Smooth muscle cell (in vitro differentiated cells): ENCODE measurements around the gene CDKAL1. TPM values are rescaled to one million over a fixed set of nuclear protein-coding genes. Genes with fewer than 3 reads are reported as not detected.

Experiments used
- DNase-seq: peaks from one replicate; lab custom pipeline; 2025; ENCODE audit not compliant: unreplicated experiment; lab: John Stamatoyannopoulos, UW
- H2AFZ ChIP-seq: fragments of 200-600 bp; sonication (generic); 2 replicates; pipeline ENCODE4 v1.6.0; 2016; ENCODE audit warnings: antibody characterized with exemption, low read depth, mild to moderate bottlenecking
- H3F3A ChIP-seq: fragments of 200-600 bp; sonication (generic); 2 replicates; pipeline ENCODE4 v1.6.0; 2017; ENCODE audit warnings: antibody characterized with exemption, low read depth
- H3K27ac ChIP-seq: fragments of 200-600 bp; sonication (generic); 2 replicates; pipeline ENCODE4 v1.5.1; 2016; ENCODE audit warnings: low read depth, mild to moderate bottlenecking
- H3K27me3 ChIP-seq: fragments of 200-600 bp; sonication (generic); 2 replicates; pipeline ENCODE4 v1.6.1; 2016; ENCODE audit warnings: low read depth, mild to moderate bottlenecking
- H3K36me3 ChIP-seq: fragments of 200-600 bp; sonication (generic); 2 replicates; pipeline ENCODE4 v1.5.1; 2016; ENCODE audit warnings: low read depth
- H3K4me1 ChIP-seq: fragments of 200-600 bp; sonication (generic); 2 replicates; pipeline ENCODE4 v1.5.1; 2016; ENCODE audit warnings: low read depth
- H3K4me2 ChIP-seq: fragments of 200-600 bp; sonication (generic); 2 replicates; pipeline ENCODE4 v1.6.0; 2016; ENCODE audit warnings: mild to moderate bottlenecking
- H3K4me3 ChIP-seq: fragments of 200-600 bp; sonication (generic); 2 replicates; pipeline ENCODE4 v1.5.1; 2016; ENCODE audit warnings: mild to moderate bottlenecking
- H3K79me2 ChIP-seq: fragments of 200-600 bp; sonication (generic); 2 replicates; pipeline ENCODE4 v1.6.0; 2016; ENCODE audit warnings: low read depth, mild to moderate bottlenecking
- H3K9ac ChIP-seq: fragments of 200-600 bp; sonication (generic); 2 replicates; pipeline ENCODE4 v1.6.0; 2016; ENCODE audit warnings: low read depth
- H3K9me3 ChIP-seq: fragments of 200-600 bp; sonication (generic); replicated peaks from 2 replicates; pipeline ENCODE4 v1.5.1; 2016; ENCODE audit warnings: low read depth
- H4K20me1 ChIP-seq: fragments of 200-600 bp; sonication (generic); 2 replicates; pipeline ENCODE4 v1.6.0; 2016; ENCODE audit warnings: low read depth
- CTCF ChIP-seq: fragments of 200-600 bp; sonication (generic); IDR thresholded peaks from 2 replicates; pipeline ENCODE4 v1.5.1; 2017; ENCODE audit warnings: borderline replicate concordance, mild to moderate bottlenecking, antibody characterized with exemption; ENCODE audit not compliant: insufficient read depth, poor library complexity, severe bottlenecking
- WGBS: methylation state at CpG from one replicate; pipeline ENCODE4 v1.1.7; 2016; ENCODE audit warnings: low lambda C conversion rate; 5-methylcytosine and 5-hydroxymethylcytosine counted together
- polyA plus RNA-seq: library from polyadenylated mRNA; unstranded; fragments of >200 nt; fragmentation: Nextera tagmentation; extraction: Ambion mirVana; gene quantifications from 2 replicates; pipeline ENCODE4 v1.2.1, GENCODE V29; 2016
- total RNA-seq: library from RNA; depleted of rRNA; stranded (reverse); fragments of >200 nt; gene quantifications from 2 replicates; pipeline ENCODE4 v1.2.3, GENCODE V29; 2014

The CDKAL1 gene
- total and polyA plus RNA-seq, 2 experiments from 2014 or later = 16.5 to 16.6 TPM

- Histone ChIP-seq H3K27ac (no peak overlapping the region), H4K20me1 (no peaks in the 10 kb centered on the region), H3K9ac (no peak overlapping the region), H3F3A (peaks cover 6% of the 10 kb centered on the region), H3K27me3 (peaks cover 3% of the 10 kb centered on the region), H3K4me1 (peaks cover 13% of the 10 kb centered on the region), H3K4me3 (no peak overlapping the region), H3K4me2 (no peak overlapping the region), H2AFZ (no peak overlapping the region), H3K79me2 (no peaks in the 10 kb centered on the region), H3K36me3 (no peaks in the 10 kb centered on the region), H3K9me3 (no peaks in the 10 kb centered on the region)
- no peak for TF ChIP-seq CTCF
- WGBS = 90% methylated on average over 5 of the region's 5 CpGs
- no peak for DNase-seq
Measured at GRCh38 chr6:21262504-21262903, 728.2 kb downstream of the CDKAL1 start.

GRCh38 chr6:21263531-21264287 lies 729.5 kb downstream of the CDKAL1 start:
- DNase-seq = no peak
- Histone ChIP-seq H3K27ac (peak overlapping the region; percentile 92), H3K9ac (peak overlapping the region; percentile 70), H2AFZ (peak overlapping the region; percentile 80), H3F3A (peaks cover 6% of the 10 kb centered on the region), H3K9me3 (no peaks in the 10 kb centered on the region), H3K4me1 (peaks cover 13% of the 10 kb centered on the region), H3K79me2 (no peaks in the 10 kb centered on the region), H3K27me3 (peaks cover 3% of the 10 kb centered on the region), H4K20me1 (no peaks in the 10 kb centered on the region), H3K36me3 (no peaks in the 10 kb centered on the region), H3K4me2 (peak overlapping the region; percentile 77), H3K4me3 (peak overlapping the region; percentile 23)
- TF ChIP-seq CTCF = no peak
- 67% methylated on average over 18 of the region's 18 CpGs for WGBS

- WGBS = 28% methylated on average over 10 of the region's 10 CpGs
- H3K9me3 ChIP-seq = no peaks in the 10 kb centered on the region
- no peaks in the 10 kb centered on the region for H3K79me2 ChIP-seq
- H4K20me1 ChIP-seq = no peaks in the 10 kb centered on the region
- H2AFZ ChIP-seq = peak overlapping the region; percentile 80
- H3K4me1 ChIP-seq = peaks cover 13% of the 10 kb centered on the region
- peaks cover 6% of the 10 kb centered on the region for H3F3A ChIP-seq
- H3K27me3 ChIP-seq = no peaks in the 10 kb centered on the region
- peak overlapping the region; percentile 70 for H3K9ac ChIP-seq
- peak overlapping the region; percentile 77 for H3K4me2 ChIP-seq
- no peak for TF ChIP-seq CTCF
- DNase-seq = no peak
- H3K27ac ChIP-seq = peak overlapping the region; percentile 92
- H3K4me3 ChIP-seq = peak overlapping the region; percentile 23
- no peaks in the 10 kb centered on the region for H3K36me3 ChIP-seq
Measured at GRCh38 chr6:21264288-21265033, 730.2 kb downstream of the CDKAL1 start.
